ENCODE measurements around the gene GSTT2B. TPM values are rescaled to one million over a fixed set of nuclear protein-coding genes. Genes with fewer than 3 reads are reported as not detected.
"Not testable (repeated sequence)": the region's sequence is repeated elsewhere in the genome, so short reads cannot be mapped to it uniquely, and the experiment has no call there.

Gene GSTT2B
- polyA plus RNA-seq, 1 of the 3 experiments (the other 2 are of a cell fraction) = 32.8 TPM

- H3K9me3 ChIP-seq; H3K9ac ChIP-seq; H4K20me1 ChIP-seq (ENCODE audit: insufficient read depth); H3K36me3 ChIP-seq (replicated peaks in 1 of 2; ENCODE audit: control insufficient read depth in 1 of 2, insufficient read depth in 2 of 2, low read length in 1 of 2); H3K4me2 ChIP-seq; H3K4me1 ChIP-seq (ENCODE audit: control insufficient read depth in 1 of 2, insufficient read depth in 2 of 2, low read depth in 1 of 2, low read length in 1 of 2); H3F3A ChIP-seq (replicated peaks; ENCODE audit: insufficient read depth); H3K9me2 ChIP-seq; H2AFZ ChIP-seq (ENCODE audit: low read depth); H3K27me3 ChIP-seq (ENCODE audit: insufficient read depth); H3K4me3 ChIP-seq (ENCODE audit: low read depth in 2 of 2, low read length in 1 of 2); POLR2A ChIA-PET; H3K27ac ChIP-seq (ENCODE audit: low read depth in 2 of 2, low read length in 1 of 2); H3K79me2 ChIP-seq (ENCODE audit: insufficient read depth): not testable (repeated sequence)
- peak; percentile 59; the same call in 1 of the 2 replicates for TF ChIP-seq USF1 (IDR thresholded peaks at IDR 0.05; ENCODE audit: borderline replicate concordance, low read depth)
- peak; percentile 78 for TF ChIP-seq SMC3 (IDR thresholded peaks at IDR 0.05; ENCODE audit: low read depth, low read length)
- TF ChIP-seq CTCF (IDR thresholded peaks at IDR 0.05) = peak; percentile 77
- peak; percentile 88 for TF ChIP-seq RAD21 (IDR thresholded peaks at IDR 0.05; ENCODE audit: low read length)
- CTCF ChIA-PET = interaction anchor here (0.6 to 1.5 kb wide), 11 partner anchors 30 to 200 kb away, joined by 3 to 11 read pairs (median 3); partner anchors contain the start of genes MIF and SLC2A11
- 49% methylated on average over 12 of the region's 12 CpGs for WGBS (ENCODE audit: low lambda C conversion rate)
- peak; percentile 72 for DNase-seq
Measured at GRCh38 chr22:23956301-23956900, 4.6 kb downstream of the GSTT2B start.

GRCh38 chr22:23955886-23956285, 5.1 kb downstream of the GSTT2B start:
- H4K20me1 ChIP-seq (ENCODE audit: insufficient read depth); H3K27ac ChIP-seq (ENCODE audit: low read depth in 2 of 2, low read length in 1 of 2); DNase-seq; POLR2A ChIA-PET; H3K27me3 ChIP-seq (ENCODE audit: insufficient read depth); H2AFZ ChIP-seq (ENCODE audit: low read depth); H3K4me2 ChIP-seq; H3K4me1 ChIP-seq (ENCODE audit: control insufficient read depth in 1 of 2, insufficient read depth in 2 of 2, low read depth in 1 of 2, low read length in 1 of 2); H3K4me3 ChIP-seq (ENCODE audit: low read depth in 2 of 2, low read length in 1 of 2); H3K36me3 ChIP-seq (replicated peaks in 1 of 2; ENCODE audit: control insufficient read depth in 1 of 2, insufficient read depth in 2 of 2, low read length in 1 of 2); H3K9ac ChIP-seq; H3K79me2 ChIP-seq (ENCODE audit: insufficient read depth); H3F3A ChIP-seq (replicated peaks; ENCODE audit: insufficient read depth); H3K9me3 ChIP-seq; H3K9me2 ChIP-seq: not testable (repeated sequence)
- 82% methylated on average over 7 of the region's 8 CpGs for WGBS (ENCODE audit: low lambda C conversion rate)
- CTCF ChIA-PET = interaction anchor here (0.6 to 1.5 kb wide), 11 partner anchors 29 to 200 kb away, joined by 3 to 11 read pairs (median 3); partner anchors contain the start of genes MIF and SLC2A11

GRCh38 chr22:23954991-23955305, 6.0 kb downstream of the GSTT2B start:
- H3K4me2 ChIP-seq; H3K9me2 ChIP-seq; H3F3A ChIP-seq (replicated peaks; ENCODE audit: insufficient read depth); H2AFZ ChIP-seq (ENCODE audit: low read depth); H3K4me3 ChIP-seq (ENCODE audit: low read depth in 2 of 2, low read length in 1 of 2); H3K9me3 ChIP-seq; H3K79me2 ChIP-seq (ENCODE audit: insufficient read depth); H3K9ac ChIP-seq; DNase-seq; POLR2A ChIA-PET; H3K4me1 ChIP-seq (ENCODE audit: control insufficient read depth in 1 of 2, insufficient read depth in 2 of 2, low read depth in 1 of 2, low read length in 1 of 2); H3K27me3 ChIP-seq (ENCODE audit: insufficient read depth); CTCF ChIA-PET; H4K20me1 ChIP-seq (ENCODE audit: insufficient read depth); H3K27ac ChIP-seq (ENCODE audit: low read depth in 2 of 2, low read length in 1 of 2); H3K36me3 ChIP-seq (replicated peaks in 1 of 2; ENCODE audit: control insufficient read depth in 1 of 2, insufficient read depth in 2 of 2, low read length in 1 of 2): not testable (repeated sequence)
- WGBS (ENCODE audit: low lambda C conversion rate) = 84% methylated on average over 5 of the region's 6 CpGs

GRCh38 chr22:23954193-23954990, 6.6 kb downstream of the GSTT2B start:
- H3K36me3 ChIP-seq (replicated peaks in 1 of 2; ENCODE audit: control insufficient read depth in 1 of 2, insufficient read depth in 2 of 2, low read length in 1 of 2); H3K9me2 ChIP-seq; POLR2A ChIA-PET; H2AFZ ChIP-seq (ENCODE audit: low read depth); H3F3A ChIP-seq (replicated peaks; ENCODE audit: insufficient read depth); H3K27me3 ChIP-seq (ENCODE audit: insufficient read depth); H3K4me2 ChIP-seq; DNase-seq; H3K9me3 ChIP-seq; H4K20me1 ChIP-seq (ENCODE audit: insufficient read depth); H3K27ac ChIP-seq (ENCODE audit: low read depth in 2 of 2, low read length in 1 of 2); H3K9ac ChIP-seq; H3K79me2 ChIP-seq (ENCODE audit: insufficient read depth); H3K4me1 ChIP-seq (ENCODE audit: control insufficient read depth in 1 of 2, insufficient read depth in 2 of 2, low read depth in 1 of 2, low read length in 1 of 2); H3K4me3 ChIP-seq (ENCODE audit: low read depth in 2 of 2, low read length in 1 of 2); CTCF ChIA-PET: not testable (repeated sequence)
- 87% methylated on average over 8 of the region's 8 CpGs for WGBS (ENCODE audit: low lambda C conversion rate)

- H2AFZ ChIP-seq (ENCODE audit: low read depth); H3K9ac ChIP-seq; H3K9me3 ChIP-seq; H4K20me1 ChIP-seq (ENCODE audit: insufficient read depth); H3K4me3 ChIP-seq (ENCODE audit: low read depth in 2 of 2, low read length in 1 of 2); H3K4me2 ChIP-seq; POLR2A ChIA-PET; H3F3A ChIP-seq (replicated peaks; ENCODE audit: insufficient read depth); H3K27ac ChIP-seq (ENCODE audit: low read depth in 2 of 2, low read length in 1 of 2); CTCF ChIA-PET; H3K36me3 ChIP-seq (replicated peaks in 1 of 2; ENCODE audit: control insufficient read depth in 1 of 2, insufficient read depth in 2 of 2, low read length in 1 of 2); H3K4me1 ChIP-seq (ENCODE audit: control insufficient read depth in 1 of 2, insufficient read depth in 2 of 2, low read depth in 1 of 2, low read length in 1 of 2); H3K79me2 ChIP-seq (ENCODE audit: insufficient read depth); H3K9me2 ChIP-seq; H3K27me3 ChIP-seq (ENCODE audit: insufficient read depth); DNase-seq: not testable (repeated sequence)
- WGBS (ENCODE audit: low lambda C conversion rate) = 33% methylated on average over 3 of the region's 4 CpGs
Measured at GRCh38 chr22:23953485-23953884, 7.5 kb downstream of the GSTT2B start.
